GM19025 (cell line): ENCODE measurements around the gene CRYGS.
"Not testable (repeated sequence)": the region's sequence is repeated elsewhere in the genome, so short reads cannot be mapped to it uniquely, and the experiment has no call there.

Source experiments
- ATAC-seq: cut with Tn5 transposase; IDR thresholded peaks from one replicate; pipeline ENCODE4 v1.9.1; 2021; ENCODE audit warnings: mild to moderate bottlenecking, low read depth, moderate library complexity; ENCODE audit not compliant: unreplicated experiment

CRYGS gene

GRCh38 chr3:186564586-186564985 is 20.4 kb upstream of the CRYGS start:
- ATAC-seq, result no peak

GRCh38 chr3:186552408-186553031 is 8.3 kb upstream of the CRYGS start:
- no peak for ATAC-seq

GRCh38 chr3:186551387-186551786 is 7.2 kb upstream of the CRYGS start:
- no peak for ATAC-seq

GRCh38 chr3:186549497-186549896 is 5.3 kb upstream of the CRYGS start:
- no peak for ATAC-seq

DNA sequence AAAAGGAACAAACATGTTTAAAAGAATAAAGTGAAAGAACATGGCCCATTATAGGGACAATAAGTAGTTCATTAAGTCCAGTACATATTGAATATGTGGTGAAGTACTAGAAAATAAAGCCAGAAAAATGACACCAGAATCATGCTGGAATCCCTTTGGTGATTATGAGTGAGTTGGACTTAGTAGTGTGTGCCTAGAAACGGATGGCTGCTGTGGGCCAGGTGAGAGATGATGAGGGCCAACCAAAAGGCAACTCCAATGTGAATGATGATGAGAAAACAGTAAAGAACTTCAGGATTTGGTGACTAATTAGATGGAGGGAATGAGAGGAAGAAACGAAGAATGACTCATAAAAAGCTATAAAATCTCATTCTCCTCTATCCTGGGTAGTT is 3.3 kb downstream of the CRYGS start:
- no peak for ATAC-seq

- ATAC-seq, result peak; percentile 34
Measured at GRCh38 chr3:186540221-186540834, 3.9 kb downstream of the CRYGS start.

GRCh38 chr3:186538779-186539178 is 5.4 kb downstream of the CRYGS start:
- ATAC-seq, result peak; percentile 33

- no peak for ATAC-seq
Measured at GRCh38 chr3:186536883-186537844, 7.0 kb downstream of the CRYGS start.

DNA sequence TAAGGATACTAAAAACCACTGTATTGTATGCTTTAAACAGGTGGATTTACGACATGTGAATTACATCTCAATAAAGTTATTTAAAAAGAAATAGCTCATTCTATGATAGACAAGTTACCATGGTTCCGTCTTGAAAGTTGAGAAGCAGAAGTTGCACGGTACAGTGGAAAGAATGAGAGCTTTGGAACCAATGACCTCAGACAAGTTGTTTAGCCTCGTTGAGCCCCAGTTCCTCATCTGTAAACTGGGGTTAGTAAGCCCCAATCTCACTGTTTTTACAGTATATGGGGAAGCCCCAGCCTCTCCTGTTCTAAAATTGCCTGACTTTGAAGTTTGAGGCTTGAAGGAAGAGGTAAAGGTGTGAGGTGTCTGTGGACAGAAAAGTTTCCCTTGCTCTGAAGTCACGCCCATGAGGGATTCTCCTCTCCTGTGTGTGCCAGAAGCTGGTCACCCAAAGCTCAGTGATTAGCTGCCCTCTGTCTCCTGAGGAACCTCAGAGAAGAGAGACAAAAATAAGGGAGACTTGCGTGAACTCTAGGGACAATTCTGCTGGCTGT is 10.0 kb downstream of the CRYGS start:
- ATAC-seq, result peak; percentile 68

- ATAC-seq, result peak; percentile 41
Measured at GRCh38 chr3:186532598-186533072, 11.5 kb downstream of the CRYGS start.

DNA sequence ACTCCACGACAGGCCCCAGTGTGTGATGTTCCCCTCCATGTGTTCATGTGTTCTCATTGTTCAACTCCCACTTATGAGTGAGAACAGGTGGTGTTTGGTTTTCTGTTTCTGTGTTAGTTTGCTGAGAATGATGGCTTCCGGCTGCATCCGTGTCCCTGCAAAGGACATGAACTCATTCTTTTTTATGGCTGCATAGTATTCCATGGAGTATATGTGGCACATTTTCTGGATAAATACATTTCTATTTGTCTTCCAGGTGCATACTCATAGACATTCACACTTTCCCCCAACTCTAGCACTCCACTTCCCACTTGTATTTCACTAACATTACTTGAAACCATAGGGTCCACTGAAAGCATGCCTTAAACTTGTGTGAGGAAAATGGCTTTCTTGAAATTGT is 12.5 kb downstream of the CRYGS start:
- ATAC-seq, result not testable (repeated sequence)

- no peak for ATAC-seq
Measured at GRCh38 chr3:186530415-186530814, 13.8 kb downstream of the CRYGS start.

- no peak for ATAC-seq
Measured at GRCh38 chr3:186529201-186529999, 14.8 kb downstream of the CRYGS start.

GRCh38 chr3:186526256-186526606 is 17.9 kb downstream of the CRYGS start:
- peak; percentile 37 for ATAC-seq

GRCh38 chr3:186525369-186526255 is 18.6 kb downstream of the CRYGS start:
- no peak for ATAC-seq

GRCh38 chr3:186524616-186525015 is 19.6 kb downstream of the CRYGS start:
- no peak for ATAC-seq

- ATAC-seq, result no peak
Measured at GRCh38 chr3:186523434-186523833, 20.7 kb downstream of the CRYGS start.

- no peak for ATAC-seq
Measured at GRCh38 chr3:186523022-186523421, 21.2 kb downstream of the CRYGS start.
